Gastrocnemius medialis (tissue), 4 donors: ENCODE results near the gene N4BP3.

ENCODE experiments used
- POLR2A ChIP-seq, 2 donors: fragments of 450-650 bp; IDR thresholded peaks; one replicate each; pipeline ENCODE4 v1.6.1; 2017; ENCODE audit warnings: antibody characterized with exemption in 2 of 2, mild to moderate bottlenecking in 2 of 2, moderate library complexity in 2 of 2
- TF ChIP-seq, protein P1 (sequence below), 5 experiments: fragments of 450-650 bp in 3 of 5; fragments of 200-600 bp in 2 of 5; sonication (generic) in 2 of 5; IDR thresholded peaks in 4 of 5; conservative IDR thresholded peaks in 1 of 5; 1 replicate in 4 of 5; 2 replicates in 1 of 5; pipeline ENCODE4 v1.5.1; 2016 to 2019; ENCODE audit warnings: antibody characterized with exemption in 5 of 5, mild to moderate bottlenecking in 3 of 5, moderate library complexity in 3 of 5

- TF ChIP-seq, protein P1, sequence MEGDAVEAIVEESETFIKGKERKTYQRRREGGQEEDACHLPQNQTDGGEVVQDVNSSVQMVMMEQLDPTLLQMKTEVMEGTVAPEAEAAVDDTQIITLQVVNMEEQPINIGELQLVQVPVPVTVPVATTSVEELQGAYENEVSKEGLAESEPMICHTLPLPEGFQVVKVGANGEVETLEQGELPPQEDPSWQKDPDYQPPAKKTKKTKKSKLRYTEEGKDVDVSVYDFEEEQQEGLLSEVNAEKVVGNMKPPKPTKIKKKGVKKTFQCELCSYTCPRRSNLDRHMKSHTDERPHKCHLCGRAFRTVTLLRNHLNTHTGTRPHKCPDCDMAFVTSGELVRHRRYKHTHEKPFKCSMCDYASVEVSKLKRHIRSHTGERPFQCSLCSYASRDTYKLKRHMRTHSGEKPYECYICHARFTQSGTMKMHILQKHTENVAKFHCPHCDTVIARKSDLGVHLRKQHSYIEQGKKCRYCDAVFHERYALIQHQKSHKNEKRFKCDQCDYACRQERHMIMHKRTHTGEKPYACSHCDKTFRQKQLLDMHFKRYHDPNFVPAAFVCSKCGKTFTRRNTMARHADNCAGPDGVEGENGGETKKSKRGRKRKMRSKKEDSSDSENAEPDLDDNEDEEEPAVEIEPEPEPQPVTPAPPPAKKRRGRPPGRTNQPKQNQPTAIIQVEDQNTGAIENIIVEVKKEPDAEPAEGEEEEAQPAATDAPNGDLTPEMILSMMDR (IDR thresholded peaks at IDR 0.05 in 4 of 5, conservative IDR thresholded peaks at IDR 0.05 in 1 of 5), result no peak
- TF ChIP-seq POLR2A (IDR thresholded peaks at IDR 0.05), result no peak
These were observed 29.3 kb downstream of the N4BP3 start for GRCh38 chr5:178142642-178143041.
